Fibroblast of skin of left biceps (primary cell): ENCODE measurements around the gene MRC1.
A peak's percentile ranks its signal among the peaks of the same experiment; 100 is the strongest.

Experiments
- DNase-seq, 2 experiments: peaks; one replicate each; pipeline ENCODE4 v3.0.0-alpha.2; 2013; ENCODE audit warnings: low read depth in 2 of 2

MRC1 gene

GRCh38 chr10:17795813-17796594 lies 13.1 kb upstream of the MRC1 start:
- DNase-seq: no peak

- no peak for DNase-seq
Observed at GRCh38 chr10:17801507-17801906, 7.6 kb upstream of the MRC1 start.

GRCh38 chr10:17802350-17802749 lies 6.8 kb upstream of the MRC1 start:
- no peak for DNase-seq

DNA sequence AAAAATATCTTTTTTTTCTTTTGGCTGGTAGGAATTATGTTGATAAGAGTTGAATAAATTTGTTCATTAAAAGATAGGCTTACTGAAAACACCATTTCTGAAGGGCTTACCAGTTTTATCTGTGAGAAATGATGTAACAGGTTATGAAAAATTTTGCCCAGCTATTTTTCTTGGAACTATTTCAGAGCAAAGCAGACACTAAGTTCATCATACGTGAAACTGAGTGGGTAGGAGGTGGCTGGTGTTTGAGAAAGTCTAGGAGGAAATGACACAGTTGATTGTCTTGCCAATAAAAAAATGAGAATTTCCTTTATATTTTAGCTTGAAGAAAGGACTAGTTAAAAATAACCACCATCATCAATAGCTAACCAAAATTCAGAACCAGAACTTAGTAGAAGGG lies 6.2 kb upstream of the MRC1 start:
- DNase-seq: no peak

DNA sequence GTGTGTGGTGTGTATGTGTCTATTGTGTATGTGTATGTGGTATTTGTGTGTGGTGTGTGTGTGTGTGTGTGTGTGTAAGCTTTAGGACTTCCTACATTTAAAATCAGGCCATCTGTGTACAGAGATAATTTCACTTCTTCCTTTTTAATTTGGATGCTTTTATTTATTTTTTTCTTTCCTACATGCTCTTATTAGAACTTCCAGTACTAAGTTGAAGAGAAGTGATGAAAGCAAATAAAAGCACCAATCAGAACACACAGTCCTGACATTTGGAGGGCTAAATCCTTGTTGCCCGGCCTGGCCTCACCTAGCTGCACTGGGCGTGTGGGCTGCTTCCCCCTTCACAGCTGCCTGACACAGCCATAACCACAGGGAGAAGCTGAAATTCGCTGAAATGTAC lies 3.8 kb upstream of the MRC1 start:
- DNase-seq: no peak

DNA sequence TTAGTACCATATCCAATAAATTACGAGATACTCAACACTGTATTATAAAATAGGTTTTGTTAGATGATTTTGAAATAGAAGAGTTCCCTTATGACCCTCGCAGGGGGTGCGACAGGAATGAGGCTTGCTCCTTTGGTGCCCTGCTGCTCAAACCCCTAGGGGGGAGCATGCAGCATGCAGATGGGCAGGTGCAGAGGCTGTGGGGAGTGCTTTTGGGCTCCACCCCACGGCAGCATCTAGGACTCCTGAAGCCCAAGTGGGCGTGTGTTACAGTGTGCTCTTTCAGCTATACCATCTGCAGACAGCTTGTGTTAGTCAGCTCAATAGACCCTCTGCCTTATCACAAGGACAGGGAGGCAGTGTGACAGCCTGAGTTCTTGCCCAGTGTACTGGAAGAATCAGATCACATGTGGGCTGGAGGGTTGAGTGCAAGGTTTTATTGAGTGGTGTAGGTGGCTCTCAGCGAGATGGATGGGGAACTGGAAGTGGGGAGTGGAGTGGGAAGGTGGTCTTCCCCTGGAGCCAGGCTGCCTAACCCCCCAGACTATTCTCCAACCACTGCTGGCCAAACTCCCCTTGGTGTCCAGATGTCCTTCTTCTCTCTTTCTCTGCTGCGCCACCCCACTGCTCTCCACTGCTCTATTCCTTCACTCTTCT lies 3.1 kb upstream of the MRC1 start:
- DNase-seq: no peak

DNA sequence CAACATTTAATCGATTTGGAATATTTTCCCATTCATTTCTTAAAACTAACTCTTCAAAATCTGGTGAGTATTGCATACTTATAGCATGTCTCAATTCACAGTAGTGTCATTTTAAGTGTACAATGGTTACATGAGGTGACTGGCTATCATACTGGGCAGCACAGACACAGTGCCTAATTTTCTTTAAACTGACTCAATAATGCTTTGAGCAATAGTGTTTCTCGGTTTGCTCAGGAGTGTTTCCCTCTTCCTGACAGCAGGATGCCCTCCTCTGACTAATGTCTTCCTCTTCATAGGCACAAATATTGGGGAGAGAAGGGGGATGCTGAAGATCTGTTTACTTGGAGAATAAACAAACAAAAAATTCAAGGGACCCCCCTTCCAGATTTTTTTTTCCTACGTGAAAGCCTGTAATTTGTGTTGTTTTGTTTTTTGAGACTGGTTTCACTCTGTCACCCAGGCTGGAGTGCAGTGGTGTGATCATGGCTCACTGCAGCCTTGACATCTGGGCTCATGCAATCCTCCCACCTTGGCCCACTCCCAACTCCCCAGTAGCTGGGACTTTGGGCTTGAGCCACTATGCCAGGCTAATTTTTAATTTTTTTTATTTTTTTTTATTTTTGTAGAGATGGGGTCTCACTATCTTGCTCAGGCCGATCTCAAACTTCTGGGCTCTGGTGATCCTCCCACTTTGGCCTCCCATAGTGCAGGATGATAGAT lies 2.2 kb downstream of the MRC1 start:
- no peak for DNase-seq

DNA sequence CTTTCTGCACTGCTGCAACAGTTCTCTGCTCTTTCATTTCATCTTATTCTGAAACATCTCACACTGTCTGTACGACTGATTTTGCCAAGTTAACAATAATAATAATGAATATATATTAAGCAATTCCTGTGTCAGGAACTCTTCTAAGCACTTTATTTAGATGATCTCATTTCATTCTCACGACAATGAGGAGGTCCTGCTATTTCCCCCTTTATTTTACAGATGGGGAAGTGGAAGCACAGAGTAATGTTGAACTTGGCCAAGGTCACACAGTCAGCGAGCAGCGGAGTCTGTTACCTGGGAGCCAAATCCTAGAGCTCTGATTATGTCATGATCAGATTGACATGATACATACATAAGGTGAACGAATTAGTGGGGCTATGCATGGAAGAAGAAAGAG lies 5.8 kb downstream of the MRC1 start:
- no peak for DNase-seq

DNA sequence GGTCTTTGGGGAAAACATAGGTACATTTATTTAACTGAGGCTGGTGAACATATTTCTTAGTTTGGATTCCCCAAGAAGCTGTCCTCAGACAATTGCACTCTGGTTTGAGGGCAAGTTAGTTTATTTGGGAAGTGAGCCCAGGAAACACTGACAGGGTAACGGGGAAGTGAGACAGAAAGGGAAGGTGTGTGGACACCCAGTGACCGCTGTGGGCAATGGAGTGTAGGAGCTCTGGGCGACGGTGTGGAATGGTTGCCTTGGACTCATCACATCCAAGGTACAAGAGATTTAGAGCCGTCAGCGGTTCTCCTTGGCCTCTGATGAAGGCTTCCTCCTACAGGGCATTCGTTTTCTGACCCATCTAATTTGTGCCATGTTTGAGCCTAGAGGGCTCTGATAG lies 7.1 kb downstream of the MRC1 start:
- DNase-seq: no peak

DNA sequence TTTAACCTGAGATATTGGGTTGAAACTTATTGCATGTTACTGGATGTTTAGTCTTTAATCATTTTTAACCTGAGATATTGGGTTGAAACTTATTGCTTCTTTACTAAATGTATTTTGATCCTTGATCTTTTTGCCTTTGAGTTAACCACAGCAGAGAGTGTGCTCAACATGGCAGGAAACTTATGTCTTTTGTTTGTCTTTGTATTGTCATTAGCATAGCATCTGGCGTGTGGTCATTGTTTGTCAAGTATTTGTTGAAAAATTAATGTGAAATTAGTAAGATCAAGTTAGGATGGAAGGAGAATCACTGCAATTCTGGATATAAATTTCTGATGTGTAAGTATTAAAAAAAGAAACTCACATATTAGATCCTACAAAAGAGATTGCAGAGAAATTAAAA lies 8.2 kb downstream of the MRC1 start:
- no peak for DNase-seq

DNA sequence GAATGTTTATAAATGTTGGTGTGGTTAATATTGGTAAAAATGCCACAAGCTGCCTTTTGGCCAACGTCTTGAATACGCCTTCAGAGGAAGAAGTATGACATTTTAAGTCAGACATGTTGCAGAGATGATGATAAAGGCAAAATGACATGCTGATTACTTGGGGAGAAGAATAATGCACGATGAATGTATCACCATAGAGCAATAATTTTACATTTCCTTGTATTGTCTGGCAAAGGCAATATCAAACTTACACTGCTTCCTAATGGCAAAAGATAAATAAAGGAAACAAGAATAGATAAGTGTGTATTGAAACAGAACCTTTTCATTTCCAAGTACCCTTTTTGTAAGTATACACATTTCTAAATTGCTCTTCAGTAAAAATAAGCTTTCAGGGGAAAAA lies 8.6 kb downstream of the MRC1 start:
- no peak for DNase-seq

- no peak for DNase-seq
Observed at GRCh38 chr10:17819836-17820235, 10.7 kb downstream of the MRC1 start.

DNA sequence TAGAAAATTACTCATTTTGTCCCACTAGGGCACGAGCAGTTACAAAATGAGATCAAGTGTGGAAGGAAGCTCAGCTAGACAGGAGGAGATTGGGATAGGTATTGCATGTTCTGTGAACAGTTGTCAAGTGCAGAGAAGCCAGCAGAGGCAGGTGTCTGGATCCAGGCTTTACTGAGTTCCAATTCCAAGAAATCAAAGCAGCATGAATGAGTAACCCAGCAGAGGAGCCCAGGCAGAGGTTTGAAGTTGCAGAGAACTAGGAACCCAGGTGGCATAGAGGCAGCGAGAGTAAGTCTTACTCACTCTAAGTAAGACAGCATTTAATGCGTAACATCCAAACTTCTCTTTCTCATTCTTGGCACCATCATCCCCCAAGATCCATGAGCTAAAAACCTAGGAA lies 11.8 kb downstream of the MRC1 start:
- no peak for DNase-seq

- DNase-seq: no peak
Observed at GRCh38 chr10:17821893-17822292, 12.7 kb downstream of the MRC1 start.

GRCh38 chr10:17831341-17831740 lies 22.2 kb downstream of the MRC1 start:
- no peak for DNase-seq

- DNase-seq: no peak
Observed at GRCh38 chr10:17831896-17832295, 22.7 kb downstream of the MRC1 start.

GRCh38 chr10:17833656-17834055 lies 24.5 kb downstream of the MRC1 start:
- DNase-seq: no peak

GRCh38 chr10:17835688-17836087 lies 26.5 kb downstream of the MRC1 start:
- peak; percentile 78 to 81 for DNase-seq

GRCh38 chr10:17836942-17837341 lies 27.8 kb downstream of the MRC1 start:
- DNase-seq: no peak

GRCh38 chr10:17838080-17838648 lies 29.0 kb downstream of the MRC1 start:
- DNase-seq: no peak

- no peak for DNase-seq
Observed at GRCh38 chr10:17841050-17841449, 31.9 kb downstream of the MRC1 start.

DNA sequence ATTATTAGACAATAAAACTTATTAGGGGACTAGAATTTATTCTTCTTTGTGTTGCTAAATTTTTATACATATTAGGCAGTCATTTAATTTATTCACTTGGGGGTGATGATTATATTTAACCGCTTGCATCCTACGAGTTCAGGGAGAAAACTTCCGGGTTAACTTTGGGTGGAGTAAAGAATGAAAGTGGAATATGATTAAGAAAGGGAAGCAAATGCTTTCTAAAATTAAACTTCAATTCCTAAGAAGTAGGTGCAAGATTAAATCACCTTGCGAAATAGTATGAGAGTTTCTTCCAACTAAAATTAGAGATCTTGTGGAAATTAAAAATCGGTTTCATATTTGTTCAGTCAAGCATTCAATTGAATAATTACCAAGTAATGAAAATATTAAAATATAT lies 33.5 kb downstream of the MRC1 start:
- DNase-seq: no peak
